ENCODE data around the gene PLCL2.

DNA sequence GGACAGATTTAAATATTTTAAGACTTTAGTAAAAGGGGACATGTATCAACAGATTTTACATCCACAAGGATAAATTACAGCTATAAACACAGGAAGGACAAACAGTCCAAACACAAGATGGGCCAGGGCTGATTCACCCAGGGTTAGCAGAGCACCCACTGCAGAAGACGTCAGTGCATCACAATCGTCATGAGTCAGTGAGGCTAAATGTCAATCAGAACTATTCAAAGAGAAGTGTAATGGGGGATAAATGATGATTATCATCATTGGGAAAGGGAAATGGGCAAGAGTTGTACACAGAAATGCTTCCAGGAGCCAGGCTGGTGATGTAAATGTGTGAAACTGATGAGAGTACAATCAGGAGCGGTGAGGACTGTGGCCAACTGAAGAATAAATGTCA is 226.8 kb downstream of the PLCL2 start:
- TF ChIP-seq ZNF274 (IDR thresholded peaks at IDR 0.05; ENCODE audit: low read depth, low read length) (no peak), YY1 (IDR thresholded peaks at IDR 0.05; ENCODE audit: insufficient read depth, insufficient read length) (no peak)
